Ascending aorta (tissue), 2 donors: ENCODE measurements around the gene GPRC5A. TPM values are rescaled to one million over a fixed set of nuclear protein-coding genes. Genes with fewer than 3 reads are reported as not detected.

Experiments
- DNase-seq, 2 donors: peaks; one replicate each; pipeline ENCODE4 v3.0.0-alpha.2; 2019; ENCODE audit warnings: low spot score in 2 of 2
- H3K27ac ChIP-seq, 2 donors: fragments of 200-600 bp; sonication (generic); one replicate each; pipeline ENCODE4 v1.5.1; 2016 to 2017; ENCODE audit warnings: mild to moderate bottlenecking in 1 of 2
- H3K27me3 ChIP-seq: fragments of 200-600 bp; sonication (generic); one replicate; pipeline ENCODE4 v1.5.1; 2017
- H3K36me3 ChIP-seq, 2 donors: fragments of 200-600 bp; sonication (generic); one replicate each; pipeline ENCODE4 v1.5.1; 2016
- H3K4me1 ChIP-seq, 2 donors: fragments of 200-600 bp; sonication (generic); one replicate each; pipeline ENCODE4 v1.5.1; 2016 to 2017; ENCODE audit warnings: mild to moderate bottlenecking in 1 of 2
- H3K4me3 ChIP-seq, 2 donors: fragments of 200-600 bp; sonication (generic); one replicate each; pipeline ENCODE4 v1.5.1; 2016 to 2017; ENCODE audit warnings: mild to moderate bottlenecking in 1 of 2
- H3K9me3 ChIP-seq, 2 donors: fragments of 200-600 bp; sonication (generic); one replicate each; pipeline ENCODE4 v1.5.1; 2016
- CTCF ChIP-seq, 3 experiments: fragments of 200-600 bp in 2 of 3; fragments of 450-650 bp in 1 of 3; sonication (generic) in 2 of 3; IDR thresholded peaks; one replicate each; pipeline ENCODE4 v1.5.1; 2016 to 2019; ENCODE audit warnings: antibody characterized with exemption in 3 of 3, mild to moderate bottlenecking in 1 of 3, moderate library complexity in 1 of 3
- intact Hi-C: fragments of 100-400 bp; cut with DNase I; formaldehyde crosslinking; loops from one replicate; pipeline ENCODE4 v1.15.1; 2023
- total RNA-seq: library from RNA; depleted of rRNA; stranded (reverse); fragments of >200 nt; gene quantifications from one replicate; pipeline ENCODE4 v1.1.0, GENCODE V29; 2016

GPRC5A gene
- total RNA-seq, 1 donor from 2014 or later = 23.8 TPM

GRCh38 chr12:12939888-12940287 lies 48.5 kb downstream of the GPRC5A start:
- TF ChIP-seq CTCF (IDR thresholded peaks at IDR 0.05) = no peak
- Histone ChIP-seq H3K4me1 (no peaks in the 10 kb centered on the region), H3K4me3 (no peak overlapping the region), H3K27me3 (no peaks in the 10 kb centered on the region), H3K36me3 (no peaks in the 10 kb centered on the region), H3K27ac (no peak overlapping the region), H3K9me3 (no peaks in the 10 kb centered on the region)
- intact Hi-C loops = no loop called here
- no peak for DNase-seq

GRCh38 chr12:12941450-12942350 lies 50.3 kb downstream of the GPRC5A start:
- H3K27me3 ChIP-seq = no peaks in the 10 kb centered on the region
- no peak for TF ChIP-seq CTCF (IDR thresholded peaks at IDR 0.05)
- no peak overlapping the region for H3K4me3 ChIP-seq
- H3K4me1 ChIP-seq = no peaks in the 10 kb centered on the region
- no peaks in the 10 kb centered on the region for H3K9me3 ChIP-seq
- intact Hi-C loops = no loop called here
- H3K27ac ChIP-seq = no peak overlapping the region
- DNase-seq = no peak
- no peaks in the 10 kb centered on the region for H3K36me3 ChIP-seq

- H3K9me3 ChIP-seq = no peaks in the 10 kb centered on the region
- H3K4me1 ChIP-seq = no peaks in the 10 kb centered on the region
- H3K27me3 ChIP-seq = no peaks in the 10 kb centered on the region
- TF ChIP-seq CTCF (IDR thresholded peaks at IDR 0.05) = no peak
- intact Hi-C loops = no loop called here
- H3K4me3 ChIP-seq = no peak overlapping the region
- H3K27ac ChIP-seq = no peak overlapping the region
- no peak for DNase-seq
- no peaks in the 10 kb centered on the region for H3K36me3 ChIP-seq
Measured at GRCh38 chr12:12943586-12944260, 52.4 kb downstream of the GPRC5A start.

- no peaks in the 10 kb centered on the region for H3K9me3 ChIP-seq
- intact Hi-C loops = no loop called here
Measured at GRCh38 chr12:12945591-12945990, 54.2 kb downstream of the GPRC5A start.

More at GRCh38 chr12:12945591-12945990, 54.2 kb downstream of the GPRC5A start:
- Histone ChIP-seq H3K36me3 (peaks cover 0 to 3% of the 10 kb centered on the region in 2 donors), H3K27me3 (no peaks in the 10 kb centered on the region), H3K27ac (no peak overlapping the region), H3K4me3 (no peak overlapping the region), H3K4me1 (no peaks in the 10 kb centered on the region)
- DNase-seq = no peak
- TF ChIP-seq CTCF (IDR thresholded peaks at IDR 0.05) = no peak
